ENCODE measurements around the gene FUOM. TPM values are rescaled to one million over a fixed set of nuclear protein-coding genes. Genes with fewer than 3 reads are reported as not detected.
"Not testable (repeated sequence)": the region's sequence is repeated elsewhere in the genome, so short reads cannot be mapped to it uniquely, and the experiment has no call there.

The FUOM gene
- total RNA-seq, 1 experiment from 2014 or later: 4.7 TPM

GRCh38 chr10:133332936-133333699, 24.7 kb downstream of the FUOM start:
- DNase-seq (ENCODE audit: low spot score): no peak

GRCh38 chr10:133329491-133330202, 28.2 kb downstream of the FUOM start:
- DNase-seq (ENCODE audit: low spot score): peak; percentile 67

DNA sequence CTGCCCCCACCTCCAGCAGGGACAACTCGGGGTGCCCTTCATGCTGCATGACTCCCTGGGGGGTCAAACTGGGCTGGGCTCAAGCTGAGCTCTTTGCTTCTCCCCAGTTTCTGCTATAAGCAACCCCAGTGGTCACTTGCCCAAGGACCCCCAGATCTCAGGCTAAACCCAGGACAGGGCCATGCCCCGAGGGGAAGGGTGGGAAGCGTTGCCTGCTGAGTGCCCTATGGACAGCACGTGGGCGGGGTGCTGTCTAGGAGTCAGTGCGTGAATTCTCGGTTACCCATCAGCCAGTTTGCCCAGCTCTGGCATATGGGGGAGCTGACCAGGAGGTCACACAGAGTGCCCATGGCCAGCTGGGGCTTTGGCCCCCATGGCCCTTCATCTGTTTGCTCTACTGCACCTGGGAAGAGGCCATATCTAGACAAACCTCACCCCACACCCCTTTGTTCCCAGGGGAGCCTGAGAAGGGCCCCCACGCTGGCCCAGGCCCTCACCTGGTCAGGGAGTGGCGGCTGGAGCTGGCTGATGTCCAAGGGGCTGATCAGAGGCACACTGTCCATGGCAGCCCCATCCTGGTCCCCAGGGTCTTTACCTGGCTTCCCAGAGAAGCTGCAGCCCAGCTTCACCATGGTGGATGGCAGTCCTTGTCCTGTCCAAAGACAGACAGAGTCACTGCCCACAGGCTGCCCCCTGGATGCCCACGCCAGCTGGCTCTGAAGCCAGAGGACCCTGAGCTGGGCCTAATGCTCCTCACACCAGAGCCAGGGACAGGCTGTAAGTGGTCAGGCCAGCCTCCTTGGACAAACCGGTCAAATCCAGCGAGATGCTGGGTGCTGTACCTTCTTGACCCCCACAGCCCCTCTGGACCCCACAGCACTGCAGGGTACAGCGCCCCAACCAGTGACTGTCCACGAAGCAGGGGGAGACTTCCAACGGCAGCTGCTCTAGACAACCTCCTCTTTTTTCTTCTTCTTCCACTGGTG, 29.2 kb downstream of the FUOM start:
- DNase-seq (ENCODE audit: low spot score): no peak

DNA sequence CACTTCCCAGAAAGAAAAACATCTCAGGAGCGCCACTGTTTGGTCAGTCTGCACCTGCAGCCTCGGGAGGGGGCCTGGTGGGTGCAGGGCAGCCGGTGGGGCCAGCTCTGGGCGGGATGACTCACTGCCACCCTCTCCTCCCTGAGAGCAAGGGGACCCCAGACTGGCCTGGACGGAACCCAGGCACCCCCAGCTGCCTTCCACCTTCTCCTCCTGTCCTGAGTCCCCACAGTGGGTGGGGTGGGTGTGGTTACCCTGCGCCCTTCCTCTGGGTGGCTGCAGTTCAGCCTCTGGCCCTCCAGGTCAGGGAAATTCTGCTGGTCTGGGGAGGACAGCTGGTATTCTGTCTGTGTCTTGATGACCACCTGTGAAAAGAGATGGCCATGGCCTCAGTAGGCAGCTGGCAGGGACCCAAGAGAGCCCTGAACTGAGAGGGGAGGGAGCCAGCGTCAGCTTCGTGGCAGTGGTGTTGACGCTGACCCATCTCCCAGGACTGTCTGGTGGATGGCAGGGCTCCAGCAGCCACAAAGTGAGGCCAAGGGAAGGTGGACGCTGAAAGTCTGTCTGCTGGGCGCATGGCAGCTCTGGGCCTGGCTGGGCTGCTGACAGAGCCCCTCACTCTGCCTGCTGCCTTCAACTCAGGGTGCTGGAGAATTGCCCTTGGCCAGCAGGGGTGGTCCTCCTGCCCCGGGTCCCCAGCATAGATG, 30.0 kb downstream of the FUOM start:
- no peak for DNase-seq (ENCODE audit: low spot score)

- DNase-seq (ENCODE audit: low spot score): no peak
Observed at GRCh38 chr10:133326745-133327650, 30.8 kb downstream of the FUOM start.

- no peak for DNase-seq (ENCODE audit: low spot score)
Observed at GRCh38 chr10:133326223-133326551, 31.6 kb downstream of the FUOM start.

- no peak for DNase-seq (ENCODE audit: low spot score)
Observed at GRCh38 chr10:133325440-133326222, 32.2 kb downstream of the FUOM start.

DNA sequence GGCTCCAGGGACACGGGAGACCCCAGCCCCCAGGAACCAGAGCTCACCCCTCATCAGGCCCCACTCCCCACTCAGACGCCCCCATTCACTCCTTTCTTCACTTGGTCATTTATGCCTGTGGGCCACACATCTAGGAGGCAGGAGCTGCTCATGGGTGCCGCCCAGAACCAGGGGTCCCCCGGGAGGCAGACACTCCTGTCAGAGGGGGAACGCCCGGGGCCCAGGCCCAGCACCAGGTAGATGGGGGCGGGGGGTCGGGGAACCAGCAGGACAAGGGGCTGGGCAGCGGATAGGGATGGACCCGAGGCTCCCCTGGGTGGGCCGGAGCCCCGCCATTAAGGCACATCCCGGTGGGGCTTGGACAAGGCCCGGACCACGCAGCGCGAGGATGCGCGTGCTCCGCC, 33.0 kb downstream of the FUOM start:
- no peak for DNase-seq (ENCODE audit: low spot score)

DNA sequence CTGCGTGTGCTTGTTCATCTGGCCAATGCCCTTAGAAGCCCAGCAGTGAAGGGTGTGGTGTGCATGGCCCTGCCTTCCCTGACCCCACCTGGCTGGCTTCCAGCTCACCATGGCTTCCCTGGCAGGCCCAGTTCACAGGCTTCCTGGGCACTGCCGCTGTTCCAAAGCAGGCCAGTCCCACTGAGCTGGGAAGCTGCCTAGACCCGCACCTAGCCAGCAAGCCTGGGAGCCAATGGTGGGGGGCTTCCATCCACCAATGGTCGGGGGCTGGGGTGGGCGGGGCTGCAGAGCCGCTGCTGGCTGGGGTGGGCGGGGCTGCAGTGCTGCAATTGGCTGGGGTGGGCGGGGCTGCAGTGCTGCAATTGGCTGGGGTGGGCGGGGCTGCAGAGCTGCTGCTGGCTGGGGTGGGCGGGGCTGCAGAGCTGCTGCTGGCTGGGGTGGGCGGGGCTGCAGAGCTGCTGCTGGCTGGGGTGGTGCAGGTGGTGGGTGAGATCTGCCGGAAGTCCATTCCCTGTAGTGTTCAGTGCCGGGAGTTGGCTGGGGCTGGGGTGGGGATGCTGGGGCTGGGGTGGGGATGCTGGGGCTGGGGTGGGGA, 33.5 kb downstream of the FUOM start:
- DNase-seq (ENCODE audit: low spot score): no peak

DNA sequence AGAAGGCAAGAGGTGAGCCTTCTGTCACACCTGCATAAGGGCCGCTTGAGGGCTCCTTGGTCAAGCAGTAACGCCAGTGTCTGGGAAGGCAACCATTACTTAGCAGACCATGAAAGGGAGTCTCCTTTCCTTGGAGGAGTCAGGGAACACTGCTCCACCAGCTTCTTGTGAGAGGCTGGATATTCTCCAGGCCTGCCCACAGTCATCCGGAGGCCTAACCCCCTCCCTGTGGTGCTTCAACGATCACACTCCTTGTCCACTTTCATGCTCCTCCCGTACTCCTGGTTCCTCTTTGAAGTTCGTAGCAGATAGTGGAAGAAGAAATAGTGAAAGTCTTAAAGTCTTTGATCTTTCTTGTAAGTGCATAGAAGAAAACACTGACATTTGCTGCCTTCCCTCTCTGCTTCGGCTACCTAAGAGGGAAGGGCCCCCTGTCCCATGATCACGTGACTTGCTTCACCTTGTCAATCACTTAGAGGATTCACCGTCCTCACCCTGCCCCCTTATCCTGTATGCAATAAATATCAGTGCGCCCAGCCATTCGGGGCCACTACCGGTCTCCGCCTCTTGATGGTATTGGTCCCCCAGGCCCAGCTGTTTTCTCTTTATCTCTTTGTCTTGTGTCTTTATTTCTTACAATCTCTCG, 35.6 kb downstream of the FUOM start:
- not testable (repeated sequence) for DNase-seq (ENCODE audit: low spot score)

DNA sequence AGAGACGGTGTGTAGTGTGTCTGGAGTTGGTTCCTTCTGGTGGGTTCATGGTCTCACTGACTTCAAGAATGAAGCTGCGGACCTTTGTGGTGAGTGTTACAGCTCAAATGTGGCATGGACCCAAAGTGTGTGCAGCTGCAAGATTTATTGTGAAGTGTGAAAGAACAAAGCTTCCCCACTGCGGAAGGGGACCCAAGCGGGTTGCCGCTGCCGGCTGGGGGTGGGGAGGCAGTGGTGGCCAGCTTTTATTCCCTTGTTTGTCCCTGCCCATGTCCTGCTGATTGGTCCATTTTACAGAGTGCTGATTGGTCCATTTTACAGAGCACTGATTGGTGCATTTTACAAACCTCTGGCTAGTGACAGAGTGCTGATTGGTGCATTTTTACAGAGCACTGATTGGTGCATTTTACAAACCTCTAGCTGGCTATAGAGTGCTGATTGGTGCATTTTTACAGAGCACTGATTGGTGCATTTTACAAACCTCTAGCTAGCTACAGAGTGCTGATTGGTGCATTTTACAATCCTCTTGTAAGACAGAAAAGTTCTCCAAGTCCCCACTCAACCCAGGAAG, 36.9 kb downstream of the FUOM start:
- not testable (repeated sequence) for DNase-seq (ENCODE audit: low spot score)

DNA sequence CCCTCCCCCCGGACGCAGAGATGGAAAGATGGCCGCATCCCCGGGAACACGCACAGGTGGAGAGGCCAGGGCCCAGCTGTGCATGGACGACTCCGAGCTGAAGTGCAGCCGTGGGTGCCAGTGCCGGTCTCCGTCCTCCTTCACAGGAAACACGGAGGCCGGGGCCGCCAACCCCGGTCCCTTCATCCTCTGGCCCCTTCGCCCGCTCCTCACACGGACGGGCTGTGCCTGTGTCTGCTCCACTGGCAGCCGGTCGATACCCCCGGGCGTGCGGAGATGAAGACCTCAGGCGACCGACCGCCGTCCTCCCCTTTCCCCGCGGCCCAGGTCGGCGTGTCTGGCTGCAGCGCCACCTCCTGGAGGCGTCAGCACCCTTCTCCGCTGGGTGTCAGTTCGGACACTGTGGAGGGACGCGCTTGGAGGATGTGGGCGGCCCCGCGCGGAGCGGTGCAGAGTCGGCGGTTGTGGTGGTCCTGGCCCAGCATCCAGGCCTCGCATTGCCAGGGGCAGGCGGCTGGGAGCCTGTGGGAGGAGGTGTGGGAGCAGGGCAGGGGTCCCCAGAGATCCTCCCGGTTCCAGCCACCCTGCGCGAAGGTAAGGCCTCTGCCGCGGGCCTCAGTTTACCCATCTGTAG, 39.2 kb downstream of the FUOM start:
- peak; percentile 47 for DNase-seq (ENCODE audit: low spot score)

DNA sequence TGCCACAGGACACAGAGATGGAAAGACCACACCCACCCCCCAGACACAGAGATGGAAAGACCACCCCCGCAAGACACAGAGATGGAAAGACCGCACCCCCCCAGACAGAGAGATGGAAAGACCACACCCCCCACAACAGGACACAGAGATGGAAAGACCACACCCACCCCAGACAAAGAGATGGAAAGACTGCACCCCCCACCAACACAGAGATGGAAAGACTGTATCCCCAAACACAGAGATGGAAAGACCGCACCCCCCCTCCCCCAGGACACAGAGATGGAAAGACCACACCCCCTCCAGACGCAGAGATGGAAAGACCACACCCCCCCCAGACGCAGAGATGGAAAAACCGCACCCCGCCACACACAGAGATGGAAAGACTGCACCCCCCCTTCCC, 41.1 kb downstream of the FUOM start:
- no peak for DNase-seq (ENCODE audit: low spot score)

DNA sequence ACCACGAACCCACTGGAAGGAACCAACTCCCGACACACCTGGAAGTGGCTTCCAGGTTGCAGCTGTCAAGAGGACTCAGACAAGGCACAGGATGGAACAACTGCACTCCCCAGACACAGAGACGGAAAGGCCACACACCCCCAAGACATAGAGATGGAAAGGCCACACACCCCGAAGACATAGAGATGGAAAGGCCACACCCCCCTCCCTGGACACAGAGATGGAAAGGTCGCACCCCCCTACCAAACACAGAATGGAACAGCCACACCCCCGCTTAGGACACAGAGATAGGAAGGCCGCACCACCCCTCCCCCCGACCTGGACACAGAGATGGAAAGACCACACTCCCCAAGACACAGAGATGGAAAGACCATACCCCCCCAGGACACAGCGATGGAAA, 41.6 kb downstream of the FUOM start:
- no peak for DNase-seq (ENCODE audit: low spot score)

DNA sequence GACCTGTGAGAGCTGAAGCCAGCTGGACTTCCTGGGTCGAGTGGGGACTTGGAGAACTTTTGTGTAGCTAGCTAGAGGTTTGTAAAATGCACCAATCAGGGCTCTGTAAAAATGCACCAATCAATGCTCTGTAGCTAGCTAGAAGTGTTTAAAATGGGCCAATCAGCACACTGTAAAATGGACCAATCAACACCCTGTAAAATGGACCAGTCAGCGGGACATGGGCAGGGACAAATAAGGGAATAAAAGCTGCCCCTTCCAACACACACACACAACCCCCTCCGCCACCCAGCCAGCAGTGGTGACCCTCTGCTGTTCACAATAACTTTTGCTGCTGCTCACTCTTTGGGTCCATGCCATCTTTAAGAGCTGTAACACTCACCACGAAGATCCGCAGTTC, 42.0 kb downstream of the FUOM start:
- peak; percentile 36 for DNase-seq (ENCODE audit: low spot score)

DNA sequence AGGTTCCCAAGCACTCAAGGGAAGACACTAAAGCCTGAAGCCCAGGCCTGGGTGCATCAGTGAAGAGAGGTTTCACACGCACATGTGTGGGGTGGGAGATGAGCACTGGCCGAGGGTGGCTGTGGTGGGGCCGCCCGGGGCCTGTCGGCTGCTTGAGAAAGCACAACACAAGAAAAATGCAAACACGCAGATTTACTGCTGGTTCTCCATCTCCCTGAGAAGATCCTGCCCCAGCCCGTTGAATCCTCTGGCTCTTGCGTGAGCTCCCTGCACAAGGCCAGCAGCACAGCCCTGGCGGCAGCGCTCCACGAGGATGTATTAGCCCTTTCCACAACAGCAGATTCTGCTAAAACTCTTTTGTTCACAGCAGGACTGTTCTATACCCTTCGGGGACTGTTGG, 42.9 kb downstream of the FUOM start:
- DNase-seq (ENCODE audit: low spot score): no peak

DNA sequence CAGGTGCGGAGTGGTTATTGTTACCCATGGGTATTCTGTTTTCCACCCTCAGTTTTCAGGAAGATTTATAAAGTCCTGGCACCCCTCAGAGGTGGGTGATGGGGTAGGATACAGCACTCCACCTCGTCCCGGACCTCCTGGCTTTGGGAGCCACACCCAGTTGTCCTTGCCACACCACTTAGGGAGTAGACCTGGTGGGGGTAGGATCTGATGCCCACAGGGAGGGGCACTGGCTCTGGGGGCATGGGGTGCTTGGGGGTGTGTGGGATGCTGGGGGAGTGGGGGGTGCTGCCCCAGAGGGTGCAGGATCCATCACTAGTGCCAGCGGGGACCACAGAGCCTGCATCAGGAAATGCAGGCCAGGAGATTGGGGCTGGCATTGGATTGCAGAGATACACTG, 44.6 kb downstream of the FUOM start:
- DNase-seq (ENCODE audit: low spot score): no peak

- no peak for DNase-seq (ENCODE audit: low spot score)
Observed at GRCh38 chr10:133312769-133313145, 45.1 kb downstream of the FUOM start.

All from H4 (cell line).